ENCODE results near the gene SLBP. TPM values are rescaled to one million over a fixed set of nuclear protein-coding genes. Genes with fewer than 3 reads are reported as not detected.

SLBP gene
- total RNA-seq, 1 donor from 2014 or later, result 45.8 TPM

GRCh38 chr4:1684506-1685234, 27.4 kb downstream of the SLBP start:
- Mint-ChIP-seq H3K4me3 (peak overlapping the region; percentile 56), H3K9me3 (no peaks in the 10 kb centered on the region), H3K27me3 (ENCODE audit: low read depth) (no peaks in the 10 kb centered on the region)

GRCh38 chr4:1683736-1684505, 28.2 kb downstream of the SLBP start, which contains the start of gene FAM53A:
Gene FAM53A (minus strand): TSS chr4:1684313. CDS start chr4:1668741, 15,572 bp downstream.
- peak; percentile 90 to 96 for DNase-seq (ENCODE audit: low spot score in 2 of 2, unreplicated experiment in 2 of 2)
- no peaks in the 10 kb centered on the region for H3K9me3 Mint-ChIP-seq
- peak within 1 kb of the TSS; percentile 86 for H3K27ac Mint-ChIP-seq

More at GRCh38 chr4:1684506-1685234, 27.4 kb downstream of the SLBP start:
- DNase-seq (ENCODE audit: low spot score in 2 of 2, unreplicated experiment in 2 of 2), result no peak
- peaks cover 2% of the 10 kb centered on the region for H3K36me3 Mint-ChIP-seq
- peaks cover 10% of the 10 kb centered on the region for H3K4me1 Mint-ChIP-seq
- TF ChIP-seq, protein P1, sequence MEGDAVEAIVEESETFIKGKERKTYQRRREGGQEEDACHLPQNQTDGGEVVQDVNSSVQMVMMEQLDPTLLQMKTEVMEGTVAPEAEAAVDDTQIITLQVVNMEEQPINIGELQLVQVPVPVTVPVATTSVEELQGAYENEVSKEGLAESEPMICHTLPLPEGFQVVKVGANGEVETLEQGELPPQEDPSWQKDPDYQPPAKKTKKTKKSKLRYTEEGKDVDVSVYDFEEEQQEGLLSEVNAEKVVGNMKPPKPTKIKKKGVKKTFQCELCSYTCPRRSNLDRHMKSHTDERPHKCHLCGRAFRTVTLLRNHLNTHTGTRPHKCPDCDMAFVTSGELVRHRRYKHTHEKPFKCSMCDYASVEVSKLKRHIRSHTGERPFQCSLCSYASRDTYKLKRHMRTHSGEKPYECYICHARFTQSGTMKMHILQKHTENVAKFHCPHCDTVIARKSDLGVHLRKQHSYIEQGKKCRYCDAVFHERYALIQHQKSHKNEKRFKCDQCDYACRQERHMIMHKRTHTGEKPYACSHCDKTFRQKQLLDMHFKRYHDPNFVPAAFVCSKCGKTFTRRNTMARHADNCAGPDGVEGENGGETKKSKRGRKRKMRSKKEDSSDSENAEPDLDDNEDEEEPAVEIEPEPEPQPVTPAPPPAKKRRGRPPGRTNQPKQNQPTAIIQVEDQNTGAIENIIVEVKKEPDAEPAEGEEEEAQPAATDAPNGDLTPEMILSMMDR (IDR thresholded peaks at IDR 0.05; ENCODE audit: unreplicated experiment), result no peak
- H3K27ac Mint-ChIP-seq, result peak overlapping the region; percentile 50

DNA sequence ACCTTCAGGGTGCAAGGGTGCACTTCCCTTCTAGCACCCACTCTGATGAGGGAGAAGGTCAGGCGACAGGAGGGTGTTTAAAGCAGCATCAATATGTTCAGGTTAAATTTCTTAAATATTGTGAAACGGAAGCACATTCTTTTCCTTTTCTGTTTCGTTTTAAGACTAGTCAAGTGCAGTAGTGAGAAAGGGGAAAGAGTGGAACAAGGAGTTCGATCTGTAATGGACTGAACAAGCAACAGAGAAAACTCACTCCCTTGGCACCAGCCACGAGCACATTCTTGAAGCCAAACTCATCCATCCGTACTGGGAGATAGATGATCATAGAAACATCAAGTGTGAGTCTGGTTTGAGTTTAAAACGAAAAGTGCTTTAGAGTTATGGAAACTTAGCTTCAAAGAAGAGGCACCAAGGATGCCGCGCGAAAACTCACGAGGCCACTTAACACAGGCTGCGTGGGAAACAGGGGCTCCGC, 28.8 kb downstream of the SLBP start:
- Mint-ChIP-seq H3K4me1 (peaks cover 10% of the 10 kb centered on the region), H3K4me3 (peak overlapping the region; percentile 74), H3K36me3 (no peaks in the 10 kb centered on the region), H3K9me3 (no peaks in the 10 kb centered on the region), H3K27me3 (ENCODE audit: low read depth) (no peaks in the 10 kb centered on the region), H3K27ac (peak overlapping the region; percentile 86)
- no peak for DNase-seq (ENCODE audit: low spot score in 2 of 2, unreplicated experiment in 2 of 2)
- TF ChIP-seq, protein P1 (IDR thresholded peaks at IDR 0.05; ENCODE audit: unreplicated experiment), result no peak

More at GRCh38 chr4:1683736-1684505, 28.2 kb downstream of the SLBP start, which contains the start of gene FAM53A:
- no peaks in the 10 kb centered on the region for H3K27me3 Mint-ChIP-seq (ENCODE audit: low read depth)
- TF ChIP-seq, protein P1 (IDR thresholded peaks at IDR 0.05; ENCODE audit: unreplicated experiment), result no peak
- H3K4me1 Mint-ChIP-seq, result peaks cover 10% of the 10 kb centered on the region
- H3K4me3 Mint-ChIP-seq, result peak within 1 kb of the TSS; percentile 74
- H3K36me3 Mint-ChIP-seq, result no peaks in the 10 kb centered on the region

- Mint-ChIP-seq H3K36me3 (no peaks in the 10 kb centered on the region), H3K27me3 (ENCODE audit: low read depth) (no peaks in the 10 kb centered on the region), H3K27ac (peak overlapping the region; percentile 23), H3K4me3 (peak overlapping the region; percentile 74), H3K9me3 (no peaks in the 10 kb centered on the region), H3K4me1 (peaks cover 10% of the 10 kb centered on the region)
- TF ChIP-seq, protein P1 (IDR thresholded peaks at IDR 0.05; ENCODE audit: unreplicated experiment), result no peak
- no peak for DNase-seq (ENCODE audit: low spot score in 2 of 2, unreplicated experiment in 2 of 2)
These were observed 29.3 kb downstream of the SLBP start for GRCh38 chr4:1682860-1683259.

- DNase-seq (ENCODE audit: low spot score in 2 of 2, unreplicated experiment in 2 of 2), result no peak
- H3K4me3 Mint-ChIP-seq, result no peak overlapping the region
- no peak overlapping the region for H3K27ac Mint-ChIP-seq
- H3K4me1 Mint-ChIP-seq, result peaks cover 6% of the 10 kb centered on the region
- no peaks in the 10 kb centered on the region for H3K9me3 Mint-ChIP-seq
- no peaks in the 10 kb centered on the region for H3K36me3 Mint-ChIP-seq
- TF ChIP-seq, protein P1 (IDR thresholded peaks at IDR 0.05; ENCODE audit: unreplicated experiment), result no peak
- H3K27me3 Mint-ChIP-seq (ENCODE audit: low read depth), result peaks cover 5% of the 10 kb centered on the region
These were observed 33.9 kb downstream of the SLBP start for GRCh38 chr4:1678244-1678643.
